Suprapubic skin (tissue), 4 donors: Measurements from ENCODE around the gene RAB37. TPM values are rescaled to one million over a fixed set of nuclear protein-coding genes. Genes with fewer than 3 reads are reported as not detected.

Source experiments
- DNase-seq, 2 donors: peaks; one replicate each; pipeline ENCODE4 v3.0.0-alpha.2; 2019; ENCODE audit warnings: low spot score in 2 of 2
- H3K27ac ChIP-seq: fragments of 200-600 bp; sonication (generic); one replicate; pipeline ENCODE4 v1.5.1; 2019
- H3K27me3 ChIP-seq: fragments of 200-600 bp; sonication (generic); one replicate; pipeline ENCODE4 v1.5.1; 2019
- H3K36me3 ChIP-seq: fragments of 200-600 bp; sonication (generic); one replicate; pipeline ENCODE4 v1.5.1; 2019
- H3K4me1 ChIP-seq: fragments of 200-600 bp; sonication (generic); one replicate; pipeline ENCODE4 v1.5.1; 2019
- H3K4me3 ChIP-seq: fragments of 200-600 bp; sonication (generic); one replicate; pipeline ENCODE4 v1.5.1; 2019; ENCODE audit warnings: mild to moderate bottlenecking
- H3K9me3 ChIP-seq: fragments of 200-600 bp; sonication (generic); one replicate; pipeline ENCODE4 v1.5.1; 2019
- CTCF ChIP-seq, 2 donors: fragments of 200-600 bp in 1 of 2; fragments of 450-650 bp in 1 of 2; sonication (generic) in 1 of 2; IDR thresholded peaks; one replicate each; pipeline ENCODE4 v1.5.1; 2016 to 2019; ENCODE audit warnings: antibody characterized with exemption in 2 of 2, mild to moderate bottlenecking in 1 of 2, moderate library complexity in 1 of 2
- EP300 ChIP-seq: sonication (generic); formaldehyde crosslinking; IDR thresholded peaks from one replicate; pipeline ENCODE4 v1.6.1; 2017; ENCODE audit warnings: antibody characterized with exemption
- POLR2A ChIP-seq, 2 donors: fragments of 450-650 bp; IDR thresholded peaks; one replicate each; pipeline ENCODE4 v1.6.1; 2017; ENCODE audit warnings: antibody characterized with exemption in 2 of 2, mild to moderate bottlenecking in 2 of 2, moderate library complexity in 2 of 2
- POLR2AphosphoS5 ChIP-seq, 3 donors: sonication (generic); formaldehyde crosslinking; IDR thresholded peaks; one replicate each; pipeline ENCODE4 v1.6.1; 2017; ENCODE audit warnings: antibody characterized with exemption in 3 of 3
- WGBS: methylation state at CpG from one replicate; pipeline ENCODE4 v1.1.5; 2018; 5-methylcytosine and 5-hydroxymethylcytosine counted together
- total RNA-seq, 4 donors: library from RNA; depleted of rRNA; stranded (reverse); fragments of >200 nt; gene quantifications; one replicate each; pipeline ENCODE4 v1.1.0, GENCODE V29; 2016

Gene RAB37
- total RNA-seq, 4 donors from 2014 or later = 0.32 to 0.38 TPM; not detected in 2

- H3K36me3 ChIP-seq = peaks cover 12% of the 10 kb centered on the region
- H3K4me1 ChIP-seq = peaks cover 16% of the 10 kb centered on the region
- WGBS = 93% methylated on average over 5 of the region's 5 CpGs
Measured at GRCh38 chr17:74782571-74782970, 45.5 kb downstream of the RAB37 start.

GRCh38 chr17:74784125-74784810 is 47.2 kb downstream of the RAB37 start:
- DNase-seq = no peak
- Histone ChIP-seq H3K9me3 (no peaks in the 10 kb centered on the region), H3K4me3 (no peak overlapping the region), H3K27ac (no peak overlapping the region), H3K4me1 (peaks cover 8% of the 10 kb centered on the region), H3K27me3 (no peaks in the 10 kb centered on the region), H3K36me3 (peaks cover 19% of the 10 kb centered on the region)
- TF ChIP-seq POLR2AphosphoS5 (IDR thresholded peaks at IDR 0.05) = no peak
- no peak for TF ChIP-seq POLR2A (IDR thresholded peaks at IDR 0.05)
- no peak for TF ChIP-seq CTCF (IDR thresholded peaks at IDR 0.05)
- no peak for TF ChIP-seq EP300
- WGBS = 86% methylated on average over 5 of the region's 5 CpGs

More at GRCh38 chr17:74782571-74782970, 45.5 kb downstream of the RAB37 start:
- Histone ChIP-seq H3K27ac (no peak overlapping the region), H3K27me3 (no peaks in the 10 kb centered on the region), H3K4me3 (no peak overlapping the region), H3K9me3 (no peaks in the 10 kb centered on the region)
- TF ChIP-seq POLR2AphosphoS5 (IDR thresholded peaks at IDR 0.05) (no peak), EP300 (no peak)
- no peak for DNase-seq

- 79% methylated on average over 16 of the region's 21 CpGs for WGBS
- Histone ChIP-seq H3K4me1 (peaks cover 6% of the 10 kb centered on the region), H3K36me3 (peaks cover 19% of the 10 kb centered on the region), H3K9me3 (no peaks in the 10 kb centered on the region), H3K27ac (no peak overlapping the region), H3K27me3 (no peaks in the 10 kb centered on the region), H3K4me3 (no peak overlapping the region)
- DNase-seq = no peak
- no peak for TF ChIP-seq CTCF (IDR thresholded peaks at IDR 0.05)
- TF ChIP-seq EP300 = no peak
- TF ChIP-seq POLR2A (IDR thresholded peaks at IDR 0.05) = no peak
- no peak for TF ChIP-seq POLR2AphosphoS5 (IDR thresholded peaks at IDR 0.05)
Measured at GRCh38 chr17:74785096-74785980, 48.3 kb downstream of the RAB37 start.

- Histone ChIP-seq H3K36me3 (peaks cover 21% of the 10 kb centered on the region), H3K4me3 (no peak overlapping the region), H3K27me3 (no peaks in the 10 kb centered on the region), H3K27ac (no peak overlapping the region), H3K4me1 (peaks cover 7% of the 10 kb centered on the region), H3K9me3 (no peaks in the 10 kb centered on the region)
- TF ChIP-seq POLR2AphosphoS5 (IDR thresholded peaks at IDR 0.05) (no peak), EP300 (no peak), CTCF (IDR thresholded peaks at IDR 0.05) (no peak), POLR2A (IDR thresholded peaks at IDR 0.05) (no peak)
- WGBS = 72% methylated on average over 9 of the region's 9 CpGs
- DNase-seq = no peak
Measured at GRCh38 chr17:74785981-74786360, 48.9 kb downstream of the RAB37 start.

- no peak for DNase-seq
- H3K36me3 ChIP-seq = peaks cover 22% of the 10 kb centered on the region
- TF ChIP-seq CTCF (IDR thresholded peaks at IDR 0.05) (no peak), POLR2A (IDR thresholded peaks at IDR 0.05) (no peak), EP300 (no peak), POLR2AphosphoS5 (IDR thresholded peaks at IDR 0.05) (no peak)
- WGBS = 67% methylated on average over 16 of the region's 16 CpGs
- no peaks in the 10 kb centered on the region for H3K27me3 ChIP-seq
- H3K27ac ChIP-seq = no peak overlapping the region
- no peaks in the 10 kb centered on the region for H3K9me3 ChIP-seq
- no peak overlapping the region for H3K4me3 ChIP-seq
- H3K4me1 ChIP-seq = peaks cover 12% of the 10 kb centered on the region
Measured at GRCh38 chr17:74786431-74787055, 49.5 kb downstream of the RAB37 start.
